Measurements from ENCODE around the gene USP21.

Gene USP21

DNA sequence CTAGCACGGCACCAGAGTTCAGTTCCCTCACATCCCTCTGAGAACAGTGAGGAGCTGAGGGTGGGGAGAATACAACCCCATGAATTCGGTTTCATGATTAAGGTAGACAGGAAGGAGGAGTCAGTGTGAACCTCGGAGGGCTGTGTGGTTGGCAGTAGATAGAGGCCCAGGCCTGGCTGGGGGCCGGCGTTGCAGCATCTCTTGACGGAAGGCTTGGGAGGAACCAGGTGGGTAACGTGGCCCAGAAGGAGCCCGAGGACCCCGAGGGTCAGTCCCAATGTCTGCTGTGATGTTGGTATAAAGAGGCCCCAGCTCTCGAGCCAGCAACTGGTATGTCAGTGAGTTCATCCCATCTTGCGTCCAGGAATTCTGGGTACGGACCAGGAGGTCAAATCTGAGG is 12.4 kb downstream of the USP21 start:
- no peak for DNase-seq

DNA sequence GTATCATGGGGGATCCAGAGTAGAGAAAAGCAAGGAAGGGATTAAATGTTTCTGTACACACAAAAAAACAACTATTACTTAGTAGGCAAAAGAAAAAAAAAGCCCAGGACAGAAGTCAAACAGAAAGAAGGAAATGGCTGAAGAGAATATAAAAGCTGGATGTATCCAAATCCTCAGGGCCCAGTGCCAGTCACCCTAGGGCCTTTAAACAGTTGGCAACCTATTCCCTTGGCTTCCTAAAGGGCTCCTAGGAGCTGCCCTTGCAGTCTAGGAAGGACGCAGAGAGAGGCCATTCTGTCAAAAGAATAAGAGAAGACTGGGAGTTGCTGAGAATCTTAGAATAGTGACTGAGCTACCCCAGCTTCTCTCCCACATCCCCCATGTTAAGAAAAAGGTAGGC is 13.0 kb downstream of the USP21 start:
- no peak for DNase-seq

DNA sequence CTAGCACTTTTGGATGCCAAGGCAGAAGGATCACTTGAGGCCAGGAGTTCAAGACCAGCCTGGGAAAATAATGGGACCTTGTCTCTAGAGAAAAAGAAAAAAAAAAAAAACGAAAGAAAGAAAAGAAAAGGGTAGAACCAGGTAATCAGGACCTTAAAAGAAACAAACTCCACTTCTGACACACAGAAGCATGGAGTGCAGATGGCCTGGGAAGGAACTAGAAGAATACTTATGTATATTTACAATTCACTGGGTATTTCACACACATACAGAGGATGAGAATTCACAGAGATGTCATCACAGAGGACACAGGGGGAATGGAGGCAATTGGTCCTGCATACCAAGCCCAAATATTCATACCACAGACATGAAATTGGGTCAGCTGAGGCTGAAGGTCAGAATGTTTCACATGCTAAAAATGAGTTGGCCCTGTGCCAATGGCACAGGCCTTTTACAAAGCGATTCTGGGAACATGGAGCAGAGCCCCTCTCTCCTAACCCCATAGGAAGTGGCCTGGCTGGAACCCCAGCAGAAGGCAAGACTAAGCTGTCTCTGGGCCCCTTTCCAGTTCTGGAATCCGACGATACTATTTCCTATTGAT is 13.6 kb downstream of the USP21 start:
- no peak for DNase-seq

DNA sequence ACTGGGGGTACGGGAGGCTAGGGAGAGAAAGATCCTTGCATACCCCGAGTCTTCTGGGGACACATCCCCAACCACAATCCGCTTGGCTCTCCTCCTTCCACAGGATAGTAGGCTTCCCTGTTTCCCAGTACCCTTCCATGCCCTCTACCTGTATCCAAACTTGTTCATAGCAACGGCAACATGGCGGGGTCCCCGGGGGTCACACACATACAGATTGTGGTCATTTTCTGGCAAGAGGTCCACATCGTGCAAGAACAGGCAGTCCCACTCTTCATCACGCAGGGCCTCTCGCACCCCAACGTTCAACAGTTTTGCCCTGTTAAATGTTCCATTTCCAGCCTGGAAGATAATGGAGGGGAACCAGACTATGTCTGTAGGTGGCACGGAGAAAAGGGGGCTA is 14.4 kb downstream of the USP21 start:
- no peak for DNase-seq

DNA sequence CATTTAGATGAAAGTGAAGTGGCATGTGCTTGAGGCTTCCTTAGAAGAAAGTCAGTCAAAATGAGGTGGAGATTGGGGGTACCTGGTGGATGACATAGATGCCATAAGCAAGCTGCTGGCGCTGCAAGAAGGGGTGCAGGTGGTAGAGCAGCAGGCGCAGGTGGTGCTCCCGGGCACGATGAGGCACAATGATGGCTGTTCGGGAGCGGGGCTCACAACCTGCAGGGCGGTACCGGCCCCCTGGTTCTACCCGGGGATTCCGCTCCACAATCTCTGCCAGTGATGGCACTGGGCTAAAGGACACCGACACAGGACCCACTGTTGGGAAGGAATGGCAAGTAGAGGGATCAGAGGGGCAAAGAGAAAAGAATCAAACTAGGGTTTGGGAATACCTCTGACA is 15.6 kb downstream of the USP21 start:
- DNase-seq: no peak

DNA sequence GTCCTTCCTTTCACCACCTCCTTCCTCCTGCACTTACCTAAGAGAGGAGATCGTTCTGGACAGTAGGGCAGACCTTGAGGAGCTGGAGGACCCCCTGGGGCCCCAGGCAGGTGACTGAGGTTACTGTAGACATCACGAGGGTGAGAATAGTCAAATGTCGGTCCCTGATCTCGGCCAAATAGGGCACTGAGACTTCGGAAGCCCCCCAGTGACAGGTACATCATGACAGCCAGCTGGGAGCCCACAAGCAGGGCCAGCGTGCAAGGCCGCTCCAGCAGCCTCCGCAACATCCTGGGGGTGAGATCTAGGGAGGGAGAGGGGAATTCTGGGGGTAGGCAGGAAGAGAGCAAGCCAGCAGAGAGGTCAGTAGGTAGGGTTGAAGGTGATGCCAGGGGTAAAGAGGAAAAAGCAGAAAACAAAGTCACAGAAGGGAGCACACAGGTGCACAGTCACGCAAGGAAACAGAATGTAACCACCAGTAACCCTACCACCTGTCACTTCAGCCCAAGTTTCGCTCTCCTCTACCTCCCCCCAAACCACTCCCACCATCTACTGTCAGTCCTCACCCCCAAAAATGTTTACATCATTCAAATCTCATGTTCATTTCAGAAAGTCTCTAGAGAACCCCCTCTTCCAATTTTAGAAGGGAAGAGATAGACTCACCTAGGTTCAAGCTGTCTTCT is 16.6 kb downstream of the USP21 start:
- DNase-seq: no peak

DNA sequence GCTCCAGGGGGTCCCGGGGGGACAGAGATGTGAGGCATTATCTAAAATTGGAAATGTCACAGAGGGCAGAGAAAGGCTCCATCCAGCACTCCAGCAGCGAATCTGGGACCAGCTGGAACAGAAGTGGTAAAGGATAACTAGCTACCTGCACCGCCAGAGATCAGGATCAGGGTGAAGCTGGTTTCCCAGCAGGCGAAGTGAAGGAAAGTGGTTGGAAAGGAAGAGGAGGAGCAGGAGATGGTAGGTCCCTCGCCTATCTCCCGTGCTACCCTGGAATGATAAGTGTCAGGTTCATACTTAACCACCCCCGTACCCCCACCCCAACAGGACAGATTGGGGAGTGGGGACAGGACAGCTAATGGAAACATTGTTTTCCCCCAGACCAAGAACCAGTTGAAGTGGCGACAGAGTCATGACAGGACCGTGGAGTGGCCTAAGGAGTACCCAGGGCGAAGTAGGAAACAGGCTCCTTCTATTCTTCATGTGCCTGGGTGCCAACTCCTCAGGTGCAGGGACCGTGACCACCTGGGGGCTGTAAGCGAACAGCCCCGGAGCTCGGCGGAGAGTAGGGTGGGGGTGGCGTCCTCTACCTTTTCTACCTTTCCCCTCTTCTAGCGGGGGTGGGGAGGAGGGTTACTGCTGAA is 17.3 kb downstream of the USP21 start:
- DNase-seq: no peak

DNA sequence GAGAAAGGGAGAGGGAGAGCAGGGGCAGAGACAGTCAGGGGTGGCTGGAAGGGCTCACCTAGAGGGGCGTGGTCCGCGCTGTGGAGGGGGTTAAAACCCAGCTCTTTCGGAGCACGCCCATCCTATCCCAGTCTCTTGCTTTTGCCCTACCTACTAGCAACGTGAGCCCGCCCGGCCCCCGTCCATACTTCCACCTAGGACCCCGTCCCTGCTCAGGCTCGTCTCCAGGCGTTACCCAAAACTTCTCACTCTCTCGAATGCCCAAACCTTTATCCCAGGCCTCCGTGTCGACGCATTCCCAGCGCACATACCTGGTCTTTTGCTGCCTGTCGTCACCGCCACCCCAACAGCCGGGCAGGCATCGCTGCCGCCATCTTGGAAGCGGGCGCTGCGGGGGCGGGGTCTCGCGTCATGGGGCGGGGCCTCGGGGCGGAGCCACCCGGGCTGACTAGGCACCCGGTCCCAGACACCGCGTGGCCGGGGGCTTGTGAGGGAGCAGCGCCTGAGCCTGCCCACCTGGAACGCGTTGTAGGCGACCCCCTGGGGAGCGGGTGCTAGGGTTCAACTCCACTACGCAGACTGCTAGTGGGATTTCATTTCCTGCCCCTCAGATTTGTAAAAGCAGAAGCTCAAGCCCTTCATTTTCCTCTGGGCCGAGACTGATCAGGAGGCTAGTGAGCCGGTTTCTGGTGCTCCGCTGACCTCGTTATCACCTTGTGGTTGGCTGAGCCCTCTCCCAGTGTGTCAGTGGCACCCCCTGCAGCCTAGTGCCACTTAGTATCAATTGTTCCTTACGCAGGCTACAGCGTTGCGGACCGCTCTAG is 18.0 kb downstream of the USP21 start, which contains the start of gene B4GALT3:
TSS of gene B4GALT3 (minus strand) at position 396 of the 824 bp plus-strand sequence. CDS start 1,447 bp downstream, outside the sequence.
- peak; percentile 88 for DNase-seq

DNA sequence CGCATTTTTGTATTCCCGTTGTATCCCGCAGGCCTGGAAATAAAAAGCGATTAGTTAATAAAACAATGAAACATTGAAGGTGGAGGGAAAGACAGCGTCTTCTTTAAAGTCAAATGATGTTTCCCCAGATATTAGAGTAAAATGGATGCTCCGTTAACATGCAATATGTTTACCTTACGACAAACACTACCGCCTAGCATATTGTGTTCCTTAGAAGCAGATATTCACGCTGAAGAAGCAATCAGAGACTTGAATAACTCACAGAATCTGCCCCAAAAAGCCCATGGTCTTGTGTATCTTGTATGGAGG is 18.6 kb downstream of the USP21 start:
- no peak for DNase-seq

DNA sequence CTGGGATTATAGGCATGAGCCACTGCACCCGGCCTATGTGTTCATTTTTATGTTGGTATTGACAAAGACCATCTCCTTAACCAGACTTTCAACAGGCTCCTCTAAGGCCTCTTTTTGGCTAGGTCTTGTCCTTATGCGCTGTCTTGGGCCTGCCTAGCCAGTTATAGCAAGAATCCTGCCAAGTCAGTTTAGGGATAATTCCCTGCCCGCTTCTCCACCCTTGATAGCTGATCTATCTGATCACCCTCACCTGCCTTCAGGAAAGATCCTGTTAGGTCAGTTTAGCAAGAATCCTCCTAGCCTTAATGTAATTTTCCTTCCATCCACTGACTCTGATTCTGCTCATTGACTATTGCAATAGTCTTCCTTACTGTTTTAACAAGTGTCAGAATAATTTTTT is 20.4 kb downstream of the USP21 start:
- DNase-seq: no peak

DNA sequence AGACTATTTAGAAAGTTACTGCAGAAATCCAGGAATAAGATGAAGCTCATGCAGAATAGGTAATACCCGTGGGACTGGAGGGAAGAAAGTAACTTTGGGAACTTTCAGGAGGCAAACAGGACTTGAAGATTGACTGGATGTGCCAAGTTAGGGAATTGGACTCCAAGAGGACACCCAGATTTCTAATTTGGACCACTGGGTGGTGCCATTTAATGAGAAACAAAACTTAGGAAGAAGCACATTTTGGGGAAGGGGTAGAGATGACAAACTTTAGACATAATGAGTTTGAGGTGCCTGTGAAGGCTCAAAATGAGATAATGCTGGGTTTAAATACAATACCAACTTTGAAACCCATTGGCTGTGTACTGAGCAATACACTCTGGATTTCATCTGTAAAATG is 21.3 kb downstream of the USP21 start:
- DNase-seq: no peak

DNA sequence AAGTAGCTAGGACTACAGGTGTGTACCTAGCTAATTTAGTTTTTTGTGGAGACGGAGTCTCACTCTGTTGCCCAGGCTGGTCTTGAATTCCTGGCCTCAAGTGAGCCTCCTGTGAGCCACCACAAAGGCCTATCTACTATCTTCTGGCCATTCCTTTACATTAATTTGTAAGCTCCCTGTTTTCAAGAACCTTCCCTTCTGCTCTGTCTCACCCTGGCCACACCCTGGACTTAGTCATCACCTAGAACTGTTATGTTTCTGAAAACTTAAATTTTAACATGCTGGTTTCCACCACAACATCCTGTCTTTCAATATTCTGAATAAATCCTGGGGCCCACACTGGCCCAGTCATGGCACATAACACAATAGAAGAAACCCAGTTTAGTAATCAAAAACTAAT is 22.9 kb downstream of the USP21 start:
- peak; percentile 41 for DNase-seq

DNA sequence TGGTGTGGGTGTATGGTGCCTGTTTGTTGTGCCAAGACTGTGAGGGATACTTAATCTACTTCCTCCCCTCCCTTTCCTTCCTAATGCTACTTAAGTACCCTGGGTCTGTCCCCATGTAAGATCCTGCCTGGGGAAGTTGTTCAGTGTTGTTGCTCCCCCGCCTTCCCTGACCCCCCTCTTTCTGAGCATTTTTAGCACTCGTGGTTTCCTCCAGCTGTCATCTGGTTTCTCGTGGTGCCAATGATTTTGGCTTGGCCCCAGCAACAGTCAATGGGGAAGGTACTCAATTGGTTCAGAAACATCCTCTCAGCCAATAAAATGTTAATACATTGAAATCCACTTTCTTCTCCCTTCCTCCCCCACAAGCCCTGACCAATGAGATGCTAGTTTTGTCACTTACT is 26.0 kb downstream of the USP21 start:
- peak; percentile 69 for DNase-seq

DNA sequence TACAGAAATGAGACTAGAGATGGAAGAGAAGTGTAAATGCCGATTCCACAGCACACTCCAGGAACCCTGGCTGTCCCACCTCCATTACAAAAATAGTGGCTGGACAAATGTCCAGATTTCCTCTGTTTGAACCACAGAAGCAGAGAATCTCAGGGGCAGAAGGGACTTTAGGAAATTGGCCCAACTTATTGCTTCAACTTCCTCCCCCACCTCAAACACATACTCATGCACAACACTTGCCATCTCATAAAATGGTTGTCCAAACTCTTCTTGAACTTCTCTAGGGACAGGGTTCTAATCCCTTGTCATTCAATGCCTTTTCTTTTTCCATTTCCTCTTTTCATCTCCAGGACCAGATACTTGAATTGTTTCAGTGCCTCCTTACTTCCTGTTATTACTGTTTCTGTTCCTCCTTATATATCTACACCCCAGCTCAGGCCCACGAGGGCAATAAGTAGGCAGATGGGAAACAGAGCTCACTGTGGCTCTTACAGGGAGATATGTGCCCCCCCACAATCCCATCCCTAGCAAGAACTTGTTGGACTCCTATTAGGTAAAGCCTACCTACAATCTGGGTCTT is 26.5 kb downstream of the USP21 start:
- DNase-seq: no peak

DNA sequence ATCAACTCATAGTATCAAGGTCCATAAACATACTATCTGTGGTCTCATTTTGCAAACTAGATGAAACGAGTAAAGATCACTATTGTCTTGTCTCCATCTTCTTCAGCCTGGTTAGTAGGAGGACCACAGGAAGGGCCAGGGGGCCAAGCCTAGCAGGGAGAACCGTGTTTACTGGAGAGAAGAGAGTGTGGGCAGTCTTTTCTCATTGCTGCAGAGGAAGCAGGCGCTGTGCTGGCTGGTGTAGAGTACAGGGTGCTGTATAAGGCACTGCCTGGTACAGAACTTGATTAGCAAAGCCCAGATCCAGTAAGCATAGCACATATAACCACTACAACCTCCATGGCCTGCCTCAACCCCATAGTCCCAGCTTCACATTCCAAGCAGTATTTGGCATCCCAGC is 28.0 kb downstream of the USP21 start:
- no peak for DNase-seq

DNA sequence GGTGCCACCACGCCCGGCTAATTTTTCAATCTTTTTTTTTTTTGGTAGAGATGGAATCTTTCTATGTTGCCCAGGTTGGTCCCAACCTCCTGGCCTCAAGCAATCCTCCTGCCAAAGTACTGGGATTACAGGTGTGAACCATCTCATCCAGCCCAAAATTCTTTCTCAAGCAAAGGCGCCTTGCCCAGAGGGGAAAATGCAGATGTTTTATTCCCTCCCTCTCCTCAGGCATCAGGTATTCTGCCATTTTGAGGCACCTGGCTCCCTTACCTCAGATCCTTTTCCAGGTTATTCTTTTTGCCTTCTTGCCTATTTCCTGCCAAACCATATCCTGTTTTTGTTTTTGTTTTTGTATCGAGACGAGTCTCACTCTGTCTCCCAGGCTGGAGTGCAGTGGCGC is 29.1 kb downstream of the USP21 start:
- DNase-seq: no peak

DNA sequence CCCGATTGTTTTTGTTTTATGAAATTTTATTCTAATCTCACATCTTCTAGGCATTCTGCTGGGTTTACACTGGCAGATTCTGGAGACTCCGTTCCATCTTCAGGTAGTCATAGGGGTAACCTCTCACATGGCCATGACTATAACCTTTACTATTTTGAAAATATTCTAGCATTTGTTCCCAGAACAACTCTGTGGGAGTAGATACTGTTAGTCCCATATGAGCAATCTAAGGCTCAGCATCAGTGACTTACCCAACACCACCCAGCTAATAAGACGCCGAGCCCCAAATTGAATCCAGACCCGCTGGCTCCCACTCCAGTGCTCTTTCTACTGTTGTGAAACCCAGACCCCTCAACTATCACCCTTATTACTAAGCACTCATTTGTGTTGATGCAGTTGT is 29.7 kb downstream of the USP21 start:
- no peak for DNase-seq

DNA sequence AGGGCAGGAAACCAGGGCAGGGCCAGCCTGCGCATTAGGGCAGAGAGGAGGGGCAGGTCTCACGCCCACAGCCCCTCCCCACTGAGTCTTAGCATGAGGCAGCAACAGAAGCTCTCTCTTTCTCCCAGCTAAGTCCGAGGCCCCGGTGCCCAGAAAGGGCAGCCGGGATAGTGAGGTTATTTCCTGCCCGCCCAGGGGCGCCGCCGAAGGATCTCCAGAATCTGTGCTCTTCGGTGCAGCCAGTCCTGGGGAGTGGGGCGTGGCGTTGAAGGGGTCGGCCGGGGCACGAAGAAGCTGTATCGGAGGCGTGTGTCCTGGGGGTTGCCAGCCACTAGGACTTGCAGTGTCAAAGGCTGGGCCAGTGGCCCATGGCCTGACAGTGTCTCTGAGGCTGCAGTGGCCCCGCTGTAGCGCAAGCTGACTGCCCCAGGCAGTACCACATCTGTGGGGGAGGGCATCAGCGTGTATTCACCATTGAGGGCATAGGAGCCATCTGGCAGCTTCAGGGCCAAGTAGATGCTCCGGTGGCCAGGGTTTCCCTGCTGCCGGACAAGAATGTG is 31.7 kb downstream of the USP21 start:
- no peak for DNase-seq

DNA sequence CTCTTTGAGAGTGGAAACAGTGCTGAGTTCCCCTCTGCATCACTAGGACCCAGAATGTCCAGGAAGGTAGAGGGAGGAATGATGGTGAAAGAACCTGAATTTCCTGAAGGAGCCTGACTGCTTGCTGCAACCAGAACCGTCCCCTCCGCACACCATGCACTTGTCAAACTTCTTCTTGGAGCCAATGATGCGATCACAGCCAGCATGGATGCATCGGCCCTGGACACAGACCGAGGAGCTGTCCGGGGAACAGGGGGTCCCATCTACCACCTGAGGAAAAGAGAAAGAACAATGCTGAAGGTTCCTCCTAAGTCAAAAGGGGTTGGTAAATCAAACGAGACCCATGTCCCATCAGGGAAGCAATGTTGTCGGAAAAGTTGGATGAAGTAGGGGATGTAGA is 32.7 kb downstream of the USP21 start:
- DNase-seq: no peak

DNA sequence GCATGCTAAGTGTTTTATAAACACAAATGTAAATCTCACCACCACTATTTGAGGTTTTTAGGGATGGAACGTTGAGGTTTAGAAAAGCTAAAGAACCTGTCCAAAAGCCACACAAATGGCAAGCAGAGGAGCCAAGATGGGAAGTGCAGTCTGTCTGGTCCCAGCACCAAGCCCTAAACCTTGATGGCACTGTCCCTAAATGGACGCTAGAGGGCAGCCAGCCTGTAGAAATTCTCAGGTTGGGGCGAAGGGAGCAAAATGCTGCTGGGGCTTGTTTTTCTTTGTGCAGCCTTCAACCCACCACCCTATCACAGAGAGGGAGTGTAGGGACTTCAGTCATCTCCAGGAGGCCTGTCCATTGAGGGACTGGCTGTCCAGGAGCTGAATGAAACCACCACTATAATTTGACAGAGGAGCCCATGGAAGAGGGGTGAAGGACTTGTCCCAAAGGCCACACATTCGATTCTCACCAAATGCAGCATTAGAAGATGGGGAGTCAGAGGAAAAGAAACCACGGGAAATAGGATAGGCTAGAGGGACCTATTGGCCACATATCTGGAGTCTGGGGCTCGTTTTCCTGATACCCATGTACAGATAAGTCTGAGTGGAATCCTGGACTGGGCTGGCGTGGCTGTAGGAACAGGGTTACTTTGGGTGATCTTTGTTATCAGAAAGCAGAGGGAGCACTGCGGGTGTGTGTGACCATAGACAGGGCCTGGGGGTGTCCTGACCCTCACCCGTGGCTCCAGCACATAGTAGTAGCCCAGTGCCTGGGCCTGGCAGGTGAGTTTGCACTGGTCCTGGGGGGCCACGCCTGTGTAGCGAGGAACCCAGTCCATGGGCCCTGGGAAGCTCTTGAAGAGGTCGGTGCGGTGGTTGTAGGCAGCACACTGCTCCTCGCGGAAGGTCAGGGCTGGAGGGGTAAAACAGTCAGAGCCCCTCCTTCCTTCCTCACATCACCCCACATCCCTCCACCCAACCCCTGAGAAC is 33.5 kb downstream of the USP21 start:
- DNase-seq: peak; percentile 61

DNA sequence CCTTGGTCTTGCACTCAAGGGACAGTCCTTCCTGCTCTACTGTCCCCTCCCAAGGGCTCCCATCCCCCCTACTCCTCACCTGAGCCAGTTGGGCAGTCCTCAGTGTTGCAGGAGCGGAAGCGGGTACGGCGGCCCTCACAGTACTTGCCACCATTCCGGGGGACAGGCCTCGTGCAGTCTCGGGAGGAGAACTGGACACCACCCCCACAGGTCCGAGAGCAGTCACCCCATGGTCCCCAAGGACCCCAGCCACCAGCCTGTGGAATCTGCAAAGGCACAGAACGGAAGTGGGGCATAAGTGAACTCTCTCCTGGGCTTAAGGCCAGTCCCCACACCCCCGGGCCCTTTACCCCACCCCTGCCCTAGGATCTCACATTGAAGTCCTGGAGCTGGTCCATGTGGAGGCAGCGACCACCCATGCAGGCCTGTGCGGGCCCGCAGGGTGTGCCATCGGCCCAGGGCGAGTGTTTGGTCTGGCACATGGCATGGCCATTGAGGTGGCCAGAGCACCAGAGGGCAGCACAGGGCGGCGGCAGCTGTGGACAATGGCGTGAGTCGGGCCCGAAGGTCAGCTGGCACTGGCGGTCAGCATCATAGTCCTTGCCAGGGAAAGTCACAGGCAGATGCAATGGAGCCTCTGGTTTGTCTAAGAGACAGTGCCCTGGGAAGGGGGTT is 34.4 kb downstream of the USP21 start:
- no peak for DNase-seq
